Fibroblast of lung (primary cell): Measurements from ENCODE around the gene IGSF9B. TPM values are rescaled to one million over a fixed set of nuclear protein-coding genes. Genes with fewer than 3 reads are reported as not detected.

Experiments used
- DNase-seq, 2 donors: peaks; one replicate each; pipeline versions ENCODE4 v3.0.0 to v3.0.0-alpha.2; 2010; ENCODE audit warnings: low read depth in 2 of 2
- H2AFZ ChIP-seq: 2 replicates; pipeline ENCODE4 v1.5.1; 2012; ENCODE audit warnings: low read length, control low read depth, inconsistent platforms
- H3K27ac ChIP-seq: 2 replicates; pipeline ENCODE4 v1.5.1; 2011; ENCODE audit warnings: low read length, control low read depth; ENCODE audit not compliant: insufficient read depth
- H3K27me3 ChIP-seq: 2 replicates; pipeline ENCODE4 v1.5.1; 2011; ENCODE audit warnings: mild to moderate bottlenecking, low read length; ENCODE audit not compliant: control insufficient read depth, insufficient read depth
- H3K36me3 ChIP-seq: 2 replicates; pipeline ENCODE4 v1.5.1; 2011; ENCODE audit warnings: low read length; ENCODE audit not compliant: control insufficient read depth, insufficient read depth
- H3K4me1 ChIP-seq: 2 replicates; pipeline ENCODE4 v1.5.1; 2011; ENCODE audit warnings: low read length; ENCODE audit not compliant: control insufficient read depth, insufficient read depth; ENCODE audit errors: extremely low read depth
- H3K4me2 ChIP-seq: 2 replicates; pipeline ENCODE4 v1.5.1; 2011; ENCODE audit warnings: low read length, control low read depth; ENCODE audit not compliant: insufficient read depth; ENCODE audit errors: extremely low read depth
- H3K4me3 ChIP-seq, 4 experiments: fragments of 200-600 bp in 1 of 4; sonication (generic) in 1 of 4; replicated peaks in 1 of 4; 2 replicates each; pipeline ENCODE4 v1.5.1; 2011 to 2016; ENCODE audit warnings: low read length in 4 of 4, low read depth in 3 of 4, mild to moderate bottlenecking in 3 of 4, control low read depth in 2 of 4, inconsistent platforms in 1 of 4, mixed read lengths in 1 of 4; ENCODE audit not compliant: insufficient read depth in 1 of 4; ENCODE audit errors: control extremely low read depth in 1 of 4
- H3K79me2 ChIP-seq: 2 replicates; pipeline ENCODE4 v1.5.1; 2012; ENCODE audit warnings: mild to moderate bottlenecking, low read length, inconsistent platforms; ENCODE audit not compliant: control insufficient read depth, insufficient read depth
- H3K9ac ChIP-seq: 2 replicates; pipeline ENCODE4 v1.5.1; 2011; ENCODE audit warnings: mild to moderate bottlenecking, low read length, control low read depth; ENCODE audit not compliant: insufficient read depth
- H3K9me3 ChIP-seq: 2 replicates; pipeline ENCODE4 v1.5.1; 2012; ENCODE audit warnings: low read depth, low read length; ENCODE audit not compliant: control insufficient read depth, insufficient read depth
- H4K20me1 ChIP-seq: 2 replicates; pipeline ENCODE4 v1.5.1; 2011; ENCODE audit warnings: low read length; ENCODE audit not compliant: control insufficient read depth, insufficient read depth; ENCODE audit errors: extremely low read depth
- EZH2 ChIP-seq: IDR thresholded peaks from 2 replicates; pipeline ENCODE4 v1.5.1; 2012; ENCODE audit warnings: low read length, control low read depth, mild to moderate bottlenecking; ENCODE audit errors: missing control alignments
- polyA plus RNA-seq, 2 donors: library from polyadenylated mRNA; depleted of rRNA in 1 of 2; stranded (reverse) in 1 of 2; unstranded in 1 of 2; fragments of >200 nt; gene quantifications; 2 replicates each; pipeline ENCODE4 v1.2.1, GENCODE V29; 2011 to 2012; ENCODE audit warnings: missing spikeins in 1 of 2
- total RNA-seq: library from RNA; depleted of rRNA; stranded (reverse); fragments of >200 nt; gene quantifications from 2 replicates; pipeline ENCODE4 v1.2.1, GENCODE V29; 2014
- TF ChIP-seq, protein P1 (sequence below), 2 donors: IDR thresholded peaks in 1 of 2; conservative IDR thresholded peaks in 1 of 2; 1 replicate in 1 of 2; 2 replicates in 1 of 2; pipeline ENCODE4 v1.5.1; 2011 to 2012; ENCODE audit warnings: low read length in 2 of 2, control low read depth in 1 of 2, inconsistent platforms in 1 of 2, low read depth in 1 of 2, mild to moderate bottlenecking in 1 of 2

IGSF9B gene
- total and polyA plus RNA-seq, 2 donors (not counting 1 experiment from before 2014, with no cell fraction given): under 0.01 TPM; not detected in 1

DNA sequence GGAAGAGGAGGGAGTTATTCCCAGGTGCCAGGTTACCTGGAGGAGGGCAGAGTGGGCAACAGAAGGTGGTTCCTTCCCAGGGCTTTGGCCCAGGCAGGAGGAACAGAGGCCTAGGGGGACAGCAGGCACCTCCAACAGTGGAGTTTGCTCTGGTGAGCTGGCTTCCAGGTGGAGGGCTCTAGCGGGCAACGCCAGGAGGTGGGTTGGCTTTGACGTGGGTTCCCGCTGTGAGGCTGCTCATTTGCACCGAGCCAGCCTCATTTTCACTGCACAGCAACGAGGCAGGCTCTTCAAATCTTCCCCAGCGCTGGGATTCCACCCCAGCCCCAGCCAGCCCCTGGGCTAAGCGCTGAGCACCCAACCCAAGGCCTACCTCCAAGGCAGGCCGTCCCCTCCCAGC, 8.1 kb downstream of the IGSF9B start:
- DNase-seq: no peak
- Histone ChIP-seq H4K20me1 (no peaks in the 10 kb centered on the region), H3K4me3 (no peak overlapping the region), H3K4me2 (no peak overlapping the region), H3K9me3 (no peaks in the 10 kb centered on the region), H2AFZ (no peak overlapping the region), H3K79me2 (no peaks in the 10 kb centered on the region), H3K4me1 (no peaks in the 10 kb centered on the region), H3K36me3 (no peaks in the 10 kb centered on the region), H3K9ac (no peak overlapping the region), H3K27me3 (peaks cover 8% of the 10 kb centered on the region), H3K27ac (no peak overlapping the region)
- TF ChIP-seq, protein P1, sequence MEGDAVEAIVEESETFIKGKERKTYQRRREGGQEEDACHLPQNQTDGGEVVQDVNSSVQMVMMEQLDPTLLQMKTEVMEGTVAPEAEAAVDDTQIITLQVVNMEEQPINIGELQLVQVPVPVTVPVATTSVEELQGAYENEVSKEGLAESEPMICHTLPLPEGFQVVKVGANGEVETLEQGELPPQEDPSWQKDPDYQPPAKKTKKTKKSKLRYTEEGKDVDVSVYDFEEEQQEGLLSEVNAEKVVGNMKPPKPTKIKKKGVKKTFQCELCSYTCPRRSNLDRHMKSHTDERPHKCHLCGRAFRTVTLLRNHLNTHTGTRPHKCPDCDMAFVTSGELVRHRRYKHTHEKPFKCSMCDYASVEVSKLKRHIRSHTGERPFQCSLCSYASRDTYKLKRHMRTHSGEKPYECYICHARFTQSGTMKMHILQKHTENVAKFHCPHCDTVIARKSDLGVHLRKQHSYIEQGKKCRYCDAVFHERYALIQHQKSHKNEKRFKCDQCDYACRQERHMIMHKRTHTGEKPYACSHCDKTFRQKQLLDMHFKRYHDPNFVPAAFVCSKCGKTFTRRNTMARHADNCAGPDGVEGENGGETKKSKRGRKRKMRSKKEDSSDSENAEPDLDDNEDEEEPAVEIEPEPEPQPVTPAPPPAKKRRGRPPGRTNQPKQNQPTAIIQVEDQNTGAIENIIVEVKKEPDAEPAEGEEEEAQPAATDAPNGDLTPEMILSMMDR (conservative IDR thresholded peaks at IDR 0.05 in 1 of 2, IDR thresholded peaks at IDR 0.05 in 1 of 2; ENCODE audit: low read depth in 1 of 2, low read length in 2 of 2): no peak
- no peak for TF ChIP-seq EZH2

DNA sequence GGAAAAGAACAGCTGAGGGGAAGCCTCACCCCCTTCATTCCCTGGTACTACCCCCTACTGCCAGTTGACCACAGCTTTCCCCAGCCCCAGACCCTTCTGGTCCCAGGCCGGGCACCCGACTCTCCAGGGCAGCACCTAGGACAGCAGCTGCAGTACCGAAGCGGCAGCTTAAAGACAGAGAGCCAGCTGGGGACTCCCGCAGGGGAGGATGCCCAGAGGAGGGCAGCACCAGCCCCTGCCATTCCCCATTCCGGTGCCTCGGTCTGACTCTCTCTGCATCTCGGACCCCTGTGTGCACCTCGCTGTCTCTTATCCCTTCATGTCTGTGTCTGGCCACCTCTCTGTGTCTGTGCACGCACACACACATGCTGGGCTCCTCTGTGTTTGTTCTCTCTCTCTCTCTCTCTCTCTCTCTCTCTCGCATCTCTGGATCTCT, 9.4 kb downstream of the IGSF9B start:
- no peak overlapping the region for H3K4me2 ChIP-seq
- no peak overlapping the region for H2AFZ ChIP-seq
- TF ChIP-seq, protein P1 (conservative IDR thresholded peaks at IDR 0.05 in 1 of 2, IDR thresholded peaks at IDR 0.05 in 1 of 2; ENCODE audit: low read depth in 1 of 2, low read length in 2 of 2): peak in 1 of 2 donors; percentile 35
- TF ChIP-seq EZH2: no peak

DNA sequence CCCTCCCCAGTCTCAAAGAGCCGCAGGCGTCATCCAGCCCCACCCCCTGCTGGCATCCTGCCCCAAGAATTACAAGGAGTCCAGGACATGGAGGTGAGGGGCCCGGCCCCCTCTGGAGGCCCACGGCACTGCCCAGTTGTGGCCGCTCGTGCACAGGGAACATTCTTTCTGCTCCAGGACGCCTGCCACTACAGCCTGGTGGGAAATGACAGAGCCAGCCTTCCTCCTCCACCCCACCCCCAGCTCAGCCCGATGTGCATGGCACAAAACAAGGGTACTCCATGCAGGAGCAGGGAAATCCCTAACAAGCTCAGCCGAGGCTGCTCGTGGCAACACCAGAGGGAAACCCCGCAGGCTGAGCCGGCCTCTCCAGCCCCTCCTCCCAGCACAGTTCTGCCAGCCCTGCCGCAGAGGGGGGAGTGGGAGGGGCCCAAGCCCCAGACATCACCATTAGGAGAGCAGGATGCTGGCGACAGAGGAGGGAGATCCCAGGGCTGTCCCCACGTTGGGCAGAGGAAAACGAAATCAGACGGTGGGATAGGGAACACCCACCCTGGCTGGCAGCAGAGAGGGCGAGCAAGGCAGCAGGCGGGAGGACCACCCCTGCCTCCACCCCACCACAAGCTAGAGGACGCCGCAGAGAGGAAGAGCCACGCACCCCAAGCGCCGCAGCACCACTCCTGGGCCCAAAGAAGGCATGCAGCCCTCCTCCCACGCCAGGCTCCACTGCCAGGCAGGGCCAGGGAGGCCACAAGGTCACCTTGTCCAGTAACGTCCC, 10.0 kb downstream of the IGSF9B start:
- no peaks in the 10 kb centered on the region for H3K9me3 ChIP-seq
- no peaks in the 10 kb centered on the region for H3K79me2 ChIP-seq
- TF ChIP-seq, protein P1 (conservative IDR thresholded peaks at IDR 0.05 in 1 of 2, IDR thresholded peaks at IDR 0.05 in 1 of 2; ENCODE audit: low read depth in 1 of 2, low read length in 2 of 2): no peak
- no peak for TF ChIP-seq EZH2
- H3K27me3 ChIP-seq: peaks cover 7% of the 10 kb centered on the region
- H3K4me1 ChIP-seq: no peaks in the 10 kb centered on the region
- no peak overlapping the region for H3K27ac ChIP-seq
- H3K4me3 ChIP-seq: no peak overlapping the region
- DNase-seq: no peak
- H3K4me2 ChIP-seq: no peak overlapping the region
- no peak overlapping the region for H3K9ac ChIP-seq
- no peak overlapping the region for H2AFZ ChIP-seq
- H4K20me1 ChIP-seq: no peaks in the 10 kb centered on the region
- no peaks in the 10 kb centered on the region for H3K36me3 ChIP-seq

More for the DNA sequence above, 9.4 kb downstream of the IGSF9B start:
- Histone ChIP-seq H3K9me3 (no peaks in the 10 kb centered on the region), H3K27me3 (peaks cover 8% of the 10 kb centered on the region), H4K20me1 (no peaks in the 10 kb centered on the region), H3K4me3 (no peak overlapping the region), H3K9ac (no peak overlapping the region), H3K27ac (no peak overlapping the region), H3K4me1 (no peaks in the 10 kb centered on the region), H3K36me3 (no peaks in the 10 kb centered on the region), H3K79me2 (no peaks in the 10 kb centered on the region)
- peak; percentile 29 to 66 for DNase-seq
